Measurements from ENCODE around the gene CFHR5.

DNA sequence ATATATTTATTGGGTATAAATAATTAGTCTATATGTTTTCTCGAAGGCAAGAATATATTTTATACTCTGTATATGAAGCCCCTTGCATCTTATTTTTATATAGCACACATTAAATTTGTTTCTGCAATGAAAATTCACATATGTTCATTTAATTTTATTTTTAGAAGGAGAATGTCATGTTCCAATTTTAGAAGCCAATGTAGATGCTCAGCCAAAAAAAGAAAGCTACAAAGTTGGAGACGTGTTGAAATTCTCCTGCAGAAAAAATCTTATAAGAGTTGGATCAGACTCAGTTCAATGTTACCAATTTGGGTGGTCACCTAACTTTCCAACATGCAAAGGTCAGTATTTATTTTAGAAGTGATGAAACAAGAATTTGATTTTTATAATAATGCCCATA is 16.6 kb downstream of the CFHR5 start:
- no peak for TF ChIP-seq CREB1 (IDR thresholded peaks at IDR 0.05; ENCODE audit: low read depth)
- no peak for TF ChIP-seq REST (IDR thresholded peaks at IDR 0.05; ENCODE audit: low read depth)
- TF ChIP-seq CEBPB (IDR thresholded peaks at IDR 0.05), result no peak
- TF ChIP-seq FOXM1 (IDR thresholded peaks at IDR 0.05; ENCODE audit: borderline replicate concordance, low read depth), result no peak
- no peak for TF ChIP-seq RAD21 (IDR thresholded peaks at IDR 0.05; ENCODE audit: low read depth)
- TF ChIP-seq MAX (IDR thresholded peaks at IDR 0.05), result no peak
- no peak for TF ChIP-seq TAF1 (IDR thresholded peaks at IDR 0.05; ENCODE audit: low read depth)
- no peak for TF ChIP-seq YY1 (IDR thresholded peaks at IDR 0.05; ENCODE audit: low read depth)
